HG02798 (cell line): Measurements from ENCODE around the gene MINDY4.
"Not testable (repeated sequence)": the region's sequence is repeated elsewhere in the genome, so short reads cannot be mapped to it uniquely, and the experiment has no call there.

Experiments used
- ATAC-seq: cut with Tn5 transposase; IDR thresholded peaks from one replicate; pipeline ENCODE4 v1.9.1; 2021; ENCODE audit warnings: mild to moderate bottlenecking; ENCODE audit not compliant: unreplicated experiment, poor library complexity

Gene MINDY4

GRCh38 chr7:30826181-30826580 is 55.0 kb downstream of the MINDY4 start:
- no peak for ATAC-seq

GRCh38 chr7:30828591-30828990 is 57.4 kb downstream of the MINDY4 start:
- ATAC-seq, result no peak

GRCh38 chr7:30829471-30829870 is 58.3 kb downstream of the MINDY4 start:
- ATAC-seq, result no peak

GRCh38 chr7:30831227-30831626 is 60.0 kb downstream of the MINDY4 start:
- no peak for ATAC-seq

DNA sequence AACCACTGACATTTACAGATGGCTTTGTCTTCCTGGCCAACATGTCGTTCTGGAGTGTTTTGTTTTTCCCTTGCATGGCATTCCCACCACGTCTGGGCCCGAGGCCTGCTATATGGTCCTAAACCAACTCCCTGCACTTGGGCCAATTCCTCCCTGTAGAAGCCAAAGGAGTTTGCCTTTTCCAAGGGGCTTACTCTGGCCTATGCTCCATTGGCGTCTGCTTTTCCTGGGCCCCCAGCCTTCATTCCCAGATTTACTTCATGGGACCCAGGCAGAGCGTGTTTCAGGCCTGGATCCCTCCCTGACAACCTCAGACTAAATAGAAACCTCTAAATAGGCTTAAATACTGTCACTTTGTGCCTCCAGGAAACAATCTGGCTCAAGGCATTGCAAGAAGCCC is 60.7 kb downstream of the MINDY4 start:
- no peak for ATAC-seq

DNA sequence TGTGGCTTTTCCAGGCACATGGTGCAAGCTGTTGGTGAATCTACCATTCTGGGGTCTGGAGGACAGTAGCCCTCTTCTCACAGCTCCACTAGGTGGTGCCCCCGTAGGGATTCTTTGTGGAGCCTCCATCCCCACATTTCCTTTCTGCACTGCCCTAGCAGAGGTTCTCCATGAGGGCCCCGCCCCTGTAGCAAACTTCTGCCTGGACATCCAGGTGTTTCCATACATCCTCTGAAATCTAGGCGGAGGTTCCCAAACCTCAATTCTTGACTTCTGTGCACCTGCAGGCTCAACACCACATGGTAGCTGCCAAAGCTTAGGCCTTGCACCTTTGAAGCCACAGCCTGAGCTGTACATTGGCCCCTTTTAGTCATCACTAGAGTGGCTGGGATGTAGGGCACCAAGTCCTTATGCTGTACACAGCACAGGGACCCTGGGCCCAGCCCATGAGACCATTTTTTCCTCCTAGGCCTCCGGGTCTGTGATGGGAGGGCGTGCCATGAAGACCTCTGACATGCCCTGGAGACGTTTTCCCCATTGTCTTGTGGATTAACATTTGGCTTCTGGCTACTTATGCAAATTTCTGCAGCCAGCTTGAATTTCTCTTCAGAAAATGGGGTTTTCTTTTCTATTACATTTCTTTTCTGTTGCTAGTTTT is 62.9 kb downstream of the MINDY4 start:
- ATAC-seq, result not testable (repeated sequence)

DNA sequence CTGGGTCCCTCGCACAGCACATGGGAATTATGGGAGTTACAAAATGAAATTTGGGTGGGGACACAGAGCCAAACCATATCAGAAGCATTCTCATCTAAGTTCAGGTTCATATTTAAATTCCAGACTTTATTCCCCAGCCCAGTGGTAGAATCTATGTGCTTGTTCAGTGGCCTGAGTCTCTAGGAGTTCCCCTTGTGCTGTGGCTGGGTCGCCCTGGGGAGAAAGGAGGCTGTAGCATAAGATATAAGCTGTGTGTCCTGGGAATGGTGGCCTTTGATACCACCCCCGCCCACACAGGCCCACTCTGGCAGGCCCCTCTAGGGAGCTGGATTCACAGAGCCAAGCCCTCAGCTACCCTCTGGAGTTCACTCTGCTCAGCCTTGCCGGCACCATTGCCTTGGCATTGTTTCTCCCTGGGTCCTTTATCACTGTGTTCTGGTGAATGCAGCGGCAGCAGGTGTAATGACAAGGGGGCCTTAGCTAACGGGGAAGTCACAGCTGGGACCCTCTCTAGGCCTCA is 64.2 kb downstream of the MINDY4 start:
- no peak for ATAC-seq

- ATAC-seq, result no peak
Measured at GRCh38 chr7:30836991-30837390, 65.8 kb downstream of the MINDY4 start.

GRCh38 chr7:30837581-30837980 is 66.4 kb downstream of the MINDY4 start:
- ATAC-seq, result no peak

- no peak for ATAC-seq
Measured at GRCh38 chr7:30838008-30838407, 66.8 kb downstream of the MINDY4 start.

DNA sequence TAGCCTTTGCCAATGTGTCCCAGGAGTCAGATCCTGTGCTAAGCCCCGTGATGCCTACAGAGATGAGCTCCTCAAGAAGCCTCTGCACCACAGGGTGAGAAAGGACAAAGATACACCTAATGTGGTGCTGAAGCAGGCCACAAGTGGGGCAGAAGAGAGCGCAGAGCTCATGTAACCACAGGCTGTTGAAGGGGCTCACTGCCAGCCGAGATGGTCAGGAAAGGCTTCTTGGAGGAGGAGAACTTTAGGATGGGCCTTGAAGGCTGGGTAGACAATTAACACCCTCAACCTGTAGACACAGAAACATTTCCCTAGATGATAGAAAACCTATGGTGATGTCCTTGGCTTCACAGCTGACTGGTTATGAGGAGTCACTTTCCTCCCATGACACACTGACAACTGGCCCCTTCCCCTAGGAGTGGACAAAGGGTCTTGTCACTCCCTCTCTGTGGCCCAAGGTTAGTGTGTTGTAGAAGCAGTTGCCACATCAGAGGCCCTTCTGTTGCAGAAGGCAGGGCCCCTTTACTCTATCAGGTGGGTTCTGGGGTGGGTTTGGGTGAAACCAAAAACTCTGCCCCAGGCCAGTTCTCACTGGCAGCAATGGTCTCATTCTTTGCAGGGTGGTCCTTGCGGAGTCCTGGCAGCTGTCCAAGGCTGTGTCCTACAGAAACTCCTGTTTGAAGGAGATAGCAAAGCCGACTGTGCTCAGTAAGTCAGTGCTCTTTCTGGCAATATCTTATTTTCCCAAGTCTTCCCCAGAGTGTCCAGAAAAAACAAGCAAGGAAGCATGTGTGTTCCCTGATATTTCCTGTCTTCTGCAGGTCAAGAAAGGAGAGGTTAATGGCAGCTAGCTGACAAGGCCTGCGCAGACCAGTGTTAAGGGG is 69.2 kb downstream of the MINDY4 start:
- no peak for ATAC-seq

GRCh38 chr7:30841025-30841735 is 70.0 kb downstream of the MINDY4 start:
- ATAC-seq, result no peak

DNA sequence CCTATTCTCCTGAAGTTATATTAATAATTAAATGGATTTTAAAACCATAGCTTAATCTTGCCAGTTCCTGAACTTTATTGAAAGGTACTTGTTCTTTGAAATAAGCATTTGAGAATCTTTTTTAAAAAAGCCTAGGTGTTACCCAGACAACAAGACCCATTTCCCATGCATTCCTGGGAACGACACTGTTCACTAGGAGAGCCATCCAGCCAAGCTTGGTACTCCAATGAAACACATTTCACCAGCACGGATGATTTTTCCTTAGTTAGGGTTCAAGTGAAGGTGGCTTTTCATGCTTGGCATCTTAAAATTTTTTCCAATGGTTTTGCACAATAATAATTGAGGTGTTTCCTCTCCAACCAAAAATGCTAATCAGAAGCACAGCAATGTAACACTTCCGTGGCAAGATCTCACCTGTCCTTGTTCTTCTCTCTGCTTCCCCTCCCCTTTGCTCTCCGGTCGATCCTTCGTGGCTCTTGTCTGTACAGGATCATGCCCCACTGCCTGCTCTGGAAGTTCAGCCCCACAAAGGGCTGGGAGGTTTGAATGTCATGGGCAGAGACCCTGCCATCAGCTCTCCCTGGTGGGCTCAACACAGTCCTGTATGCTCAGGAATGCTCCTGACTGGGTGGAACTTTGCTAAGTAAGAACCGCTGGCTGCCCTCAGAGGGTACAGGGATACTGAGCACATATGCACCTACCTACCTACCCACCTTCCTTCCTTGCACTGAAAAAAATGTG is 70.8 kb downstream of the MINDY4 start:
- no peak for ATAC-seq

GRCh38 chr7:30842542-30843451 is 71.6 kb downstream of the MINDY4 start:
- no peak for ATAC-seq

GRCh38 chr7:30843741-30844482 is 72.7 kb downstream of the MINDY4 start:
- no peak for ATAC-seq

- no peak for ATAC-seq
Measured at GRCh38 chr7:30844483-30844874, 73.3 kb downstream of the MINDY4 start.

GRCh38 chr7:30844916-30845315 is 73.7 kb downstream of the MINDY4 start:
- no peak for ATAC-seq

- no peak for ATAC-seq
Measured at GRCh38 chr7:30845426-30846135, 74.4 kb downstream of the MINDY4 start.
